HEK293 (cell line): Measurements from ENCODE around the gene TGM6.

Experiments
- CTCF ChIP-seq: fragments of 450-650 bp; formaldehyde crosslinking; IDR thresholded peaks from 2 replicates; pipeline ENCODE4 v1.5.1; 2016; ENCODE audit warnings: missing biosample characterization, missing genetic modification characterization
- ZNF76 ChIP-seq: fragments of 450-650 bp; formaldehyde crosslinking; IDR thresholded peaks from 2 replicates; pipeline ENCODE4; 2016; ENCODE audit warnings: low read depth, missing biosample characterization, missing genetic modification characterization, borderline replicate concordance
- ZNF785 ChIP-seq: fragments of 450-650 bp; formaldehyde crosslinking; IDR thresholded peaks from 2 replicates; pipeline ENCODE4 v1.5.1; 2016; ENCODE audit warnings: missing biosample characterization, missing genetic modification characterization

DNA sequence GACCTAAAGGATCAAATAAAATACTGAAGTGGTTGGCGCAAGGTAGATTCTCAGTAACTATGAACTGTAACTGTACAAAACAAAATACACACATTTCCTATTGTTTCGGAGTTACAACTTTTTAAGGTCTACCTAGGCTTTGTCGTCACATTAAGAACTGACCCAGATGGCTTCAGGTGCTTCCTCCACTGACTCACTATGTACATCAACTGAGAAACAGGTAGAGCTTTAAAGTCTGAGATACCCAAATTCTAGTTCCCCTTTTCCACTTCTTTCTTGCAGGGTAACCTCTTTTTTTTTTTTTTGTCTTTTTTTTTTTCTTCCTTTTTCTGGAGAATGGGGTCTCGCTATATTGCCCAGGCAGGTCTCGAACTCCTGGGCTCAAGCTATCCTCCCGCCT is 84.4 kb downstream of the TGM6 start:
- TF ChIP-seq ZNF76 (no peak), CTCF (tag by site-specific recombination) (no peak), ZNF785 (tag by site-specific recombination) (no peak)
